GM13976 (cell line): Measurements from ENCODE around the gene NCSTN.

ENCODE experiments used
- DNase-seq: peaks from one replicate; pipeline ENCODE4 v3.0.0; 2012; ENCODE audit warnings: low spot score
- in situ Hi-C: fragments of 300-500 bp; cut with MboI; formaldehyde crosslinking; loops from one replicate; pipeline ENCODE4 v1.12.0; 2022; ENCODE audit warnings: low sequenced_read_pairs, mixed read lengths, inconsistent platforms; ENCODE audit not compliant: unreplicated experiment
- TF ChIP-seq, protein P1 (sequence below): IDR thresholded peaks from 2 replicates; pipeline ENCODE4 v1.5.1; 2012; ENCODE audit warnings: borderline replicate concordance, mild to moderate bottlenecking; ENCODE audit not compliant: insufficient read depth; ENCODE audit errors: extremely low read depth, missing control alignments, control extremely low read depth

NCSTN gene

DNA sequence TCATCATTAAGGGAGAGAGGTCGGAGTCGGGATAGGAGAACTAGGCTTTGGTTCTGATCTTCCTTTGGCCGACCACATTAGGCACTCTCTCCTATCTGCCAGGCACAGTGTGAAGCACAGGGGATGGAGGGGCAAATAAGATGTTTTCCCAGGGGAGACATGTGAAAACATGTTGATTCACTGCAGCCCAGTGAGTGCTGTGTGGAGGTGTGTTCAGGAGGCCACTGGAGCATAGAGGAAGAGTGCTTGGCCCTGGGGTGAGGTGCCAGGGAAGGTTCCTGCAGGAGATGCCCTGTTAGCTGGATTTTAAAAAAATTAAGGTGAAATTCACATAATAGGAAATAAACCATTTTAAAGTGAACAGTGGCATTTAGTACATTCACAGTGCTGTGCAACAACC is 60.9 kb downstream of the NCSTN start:
- in situ Hi-C loops, result loop anchor here (25.0 kb wide), 1 partner anchor 558 kb away; the partner anchor contains the start of gene ITLN2
- TF ChIP-seq, protein P1, sequence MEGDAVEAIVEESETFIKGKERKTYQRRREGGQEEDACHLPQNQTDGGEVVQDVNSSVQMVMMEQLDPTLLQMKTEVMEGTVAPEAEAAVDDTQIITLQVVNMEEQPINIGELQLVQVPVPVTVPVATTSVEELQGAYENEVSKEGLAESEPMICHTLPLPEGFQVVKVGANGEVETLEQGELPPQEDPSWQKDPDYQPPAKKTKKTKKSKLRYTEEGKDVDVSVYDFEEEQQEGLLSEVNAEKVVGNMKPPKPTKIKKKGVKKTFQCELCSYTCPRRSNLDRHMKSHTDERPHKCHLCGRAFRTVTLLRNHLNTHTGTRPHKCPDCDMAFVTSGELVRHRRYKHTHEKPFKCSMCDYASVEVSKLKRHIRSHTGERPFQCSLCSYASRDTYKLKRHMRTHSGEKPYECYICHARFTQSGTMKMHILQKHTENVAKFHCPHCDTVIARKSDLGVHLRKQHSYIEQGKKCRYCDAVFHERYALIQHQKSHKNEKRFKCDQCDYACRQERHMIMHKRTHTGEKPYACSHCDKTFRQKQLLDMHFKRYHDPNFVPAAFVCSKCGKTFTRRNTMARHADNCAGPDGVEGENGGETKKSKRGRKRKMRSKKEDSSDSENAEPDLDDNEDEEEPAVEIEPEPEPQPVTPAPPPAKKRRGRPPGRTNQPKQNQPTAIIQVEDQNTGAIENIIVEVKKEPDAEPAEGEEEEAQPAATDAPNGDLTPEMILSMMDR, result no peak
- no peak for DNase-seq

DNA sequence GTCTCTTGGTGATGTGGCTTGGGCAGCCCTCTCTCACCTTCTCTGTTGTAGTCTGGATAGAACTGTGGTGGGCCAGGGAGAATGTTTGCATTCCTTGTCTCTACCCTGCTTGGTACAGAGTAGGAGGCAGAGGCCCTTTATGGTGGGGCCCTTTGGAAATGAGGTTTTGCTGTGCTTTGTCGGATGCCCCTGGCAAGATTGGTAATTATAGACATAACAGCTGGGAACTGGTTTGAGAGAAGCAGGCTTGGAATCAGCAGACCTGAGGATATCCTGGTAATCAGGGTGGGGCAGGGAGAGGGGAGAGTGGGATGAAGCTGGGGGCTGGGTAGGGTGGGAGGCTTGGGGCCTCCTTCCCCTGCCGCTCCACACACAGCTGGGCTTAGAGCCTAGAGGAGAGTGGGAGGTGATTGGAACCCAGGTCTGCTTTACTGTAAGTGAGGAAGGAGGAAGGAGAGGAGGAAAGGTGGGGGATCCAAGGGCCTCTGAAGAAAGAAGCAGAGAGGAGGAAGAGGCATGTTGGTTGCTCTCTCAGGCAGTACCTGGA is 62.2 kb downstream of the NCSTN start:
- DNase-seq, result no peak
- in situ Hi-C loops, result loop anchor here (25.0 kb wide), 1 partner anchor 557 kb away; the partner anchor contains the start of gene ITLN2
- TF ChIP-seq, protein P1, result no peak

DNA sequence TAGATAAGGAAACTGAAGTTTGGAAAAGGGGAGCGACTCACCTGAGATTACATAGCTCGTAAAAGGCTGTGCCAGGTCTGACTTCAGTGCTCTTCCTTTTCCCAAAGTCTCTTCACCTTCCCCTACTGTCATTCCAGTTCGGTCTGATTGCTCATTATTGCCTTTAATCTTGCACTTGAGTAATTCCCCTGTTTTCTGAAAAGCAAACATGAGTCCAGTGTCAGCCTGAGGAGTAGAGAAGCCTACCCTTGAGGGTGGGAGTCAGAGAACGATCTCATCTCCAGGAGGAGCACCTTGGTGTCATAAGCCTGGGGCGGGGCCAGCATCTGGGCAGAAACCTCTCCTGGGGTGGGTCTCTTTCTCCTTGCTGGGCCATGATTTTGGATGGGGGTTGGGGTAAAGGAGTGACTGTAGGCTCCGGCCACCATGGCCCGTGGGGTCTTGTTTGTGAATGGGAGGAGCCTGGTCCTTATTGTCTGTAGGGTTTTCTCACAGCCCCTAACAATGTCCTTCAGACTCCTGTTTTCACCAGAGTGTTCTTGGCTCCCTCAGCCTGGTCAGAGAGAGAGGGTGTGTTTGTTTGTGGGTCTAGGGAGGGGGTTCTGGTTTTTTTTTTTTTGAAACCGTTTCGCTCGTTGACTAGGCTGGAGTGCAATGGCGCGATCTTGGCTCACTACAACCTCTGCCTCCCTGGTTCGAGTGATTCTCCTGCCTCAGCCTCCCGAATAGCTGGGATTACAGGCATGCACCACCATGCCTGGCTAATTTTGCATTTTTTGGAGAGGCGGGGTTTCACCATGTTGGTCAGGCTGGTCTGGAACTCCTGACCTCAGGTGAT is 63.2 kb downstream of the NCSTN start:
- TF ChIP-seq, protein P1, result no peak
- in situ Hi-C loops, result loop anchor here (25.0 kb wide), 1 partner anchor 556 kb away; the partner anchor contains the start of gene ITLN2
- DNase-seq, result no peak

DNA sequence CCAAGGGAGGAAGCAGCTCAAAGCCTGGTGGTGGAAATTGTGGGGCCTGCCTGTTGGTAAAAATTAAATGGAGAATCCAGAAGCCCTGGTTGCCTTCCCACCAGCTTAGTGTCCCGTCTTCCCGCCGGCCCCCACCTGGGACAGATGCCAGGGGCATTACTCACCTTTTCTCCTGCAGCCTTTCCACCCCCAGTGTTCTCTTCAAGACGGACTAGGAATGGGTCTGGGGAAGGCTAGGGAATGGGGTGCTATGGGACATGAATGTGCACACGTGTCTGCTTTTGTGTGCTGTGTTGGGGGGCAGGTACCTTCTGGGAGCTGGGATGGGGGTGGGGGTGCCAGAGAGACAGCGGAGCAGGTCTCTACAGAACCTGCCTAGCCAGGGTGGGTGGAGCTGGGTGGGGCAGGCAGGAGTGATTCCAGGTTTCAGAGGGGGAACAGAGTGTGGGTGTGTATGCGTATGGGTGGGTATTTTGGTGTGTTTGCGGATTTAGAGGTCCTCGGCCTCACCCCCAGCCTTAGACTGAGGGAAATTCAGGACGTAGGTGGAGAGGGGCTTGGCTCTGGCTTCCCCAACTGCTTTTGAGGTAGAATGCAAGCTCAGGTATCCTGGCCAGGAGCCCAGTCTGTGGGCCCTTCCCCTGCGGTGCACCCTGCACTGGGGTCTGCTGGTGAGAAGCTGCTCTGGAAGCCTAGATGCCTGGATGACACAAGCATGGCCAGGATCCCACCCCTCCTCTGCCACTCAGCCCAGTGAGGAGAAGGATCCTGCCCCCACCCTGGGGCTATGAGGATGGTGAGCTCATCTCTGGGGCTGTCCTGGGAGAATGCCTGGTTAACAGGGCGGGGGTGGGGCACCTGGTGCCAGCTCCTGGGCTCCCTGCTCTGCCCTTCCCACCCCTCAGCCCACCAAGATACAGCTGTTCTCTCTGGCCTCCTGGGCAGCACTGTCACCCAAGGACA is 64.9 kb downstream of the NCSTN start:
- DNase-seq, result no peak
- TF ChIP-seq, protein P1, result no peak
- in situ Hi-C loops, result loop anchor here (25.0 kb wide), 1 partner anchor 554 kb away; the partner anchor contains the start of gene ITLN2
